GM23338 (cell line): ENCODE measurements around the gene PCSK6. TPM values are rescaled to one million over a fixed set of nuclear protein-coding genes. Genes with fewer than 3 reads are reported as not detected.

Experiments
- ATAC-seq: fragments of 200-7000 bp; cut with Tn5 transposase; 3 replicates; pipeline ENCODE4 v1.9.1; 2020
- DNase-seq: peaks from one replicate; pipeline ENCODE4 v3.0.0-alpha.2; 2015; ENCODE audit warnings: low spot score
- H2AFZ ChIP-seq: fragments of 200-600 bp; sonication (generic); 2 replicates; pipeline ENCODE4 v1.8.0; 2016; ENCODE audit warnings: antibody characterized with exemption, mild to moderate bottlenecking, moderate library complexity
- H3F3A ChIP-seq: fragments of 200-600 bp; sonication (generic); replicated peaks from 2 replicates; pipeline ENCODE4 v1.8.0; 2017; ENCODE audit warnings: antibody characterized with exemption, mixed run types, low read depth
- H3K27ac ChIP-seq: fragments of 200-600 bp; sonication (generic); 2 replicates; pipeline ENCODE4 v1.6.1; 2016; ENCODE audit warnings: low read depth
- H3K27me3 ChIP-seq: fragments of 200-600 bp; sonication (generic); 2 replicates; pipeline ENCODE4 v1.8.0; 2016; ENCODE audit warnings: mild to moderate bottlenecking, mixed run types, moderate library complexity; ENCODE audit not compliant: insufficient read depth
- H3K36me3 ChIP-seq: fragments of 200-600 bp; sonication (generic); 2 replicates; pipeline ENCODE4 v1.8.0; 2016; ENCODE audit warnings: mild to moderate bottlenecking; ENCODE audit not compliant: insufficient read depth
- H3K4me1 ChIP-seq: fragments of 200-600 bp; sonication (generic); 2 replicates; pipeline ENCODE4 v1.8.0; 2016; ENCODE audit warnings: mild to moderate bottlenecking, moderate library complexity; ENCODE audit not compliant: insufficient read depth
- H3K4me2 ChIP-seq: fragments of 200-600 bp; sonication (generic); 2 replicates; pipeline ENCODE4 v1.7.1; 2017; ENCODE audit warnings: mixed run types
- H3K4me3 ChIP-seq: fragments of 200-600 bp; sonication (generic); 2 replicates; pipeline ENCODE4 v1.6.1; 2016; ENCODE audit warnings: mixed run types
- H3K79me2 ChIP-seq: fragments of 200-600 bp; sonication (generic); replicated peaks from 2 replicates; pipeline ENCODE4 v1.8.0; 2017; ENCODE audit warnings: mild to moderate bottlenecking; ENCODE audit not compliant: insufficient read depth
- H3K9me2 ChIP-seq: fragments of 200-600 bp; sonication (generic); 2 replicates; pipeline ENCODE4 v1.8.0; 2017; ENCODE audit not compliant: insufficient read depth
- H4K20me1 ChIP-seq: fragments of 200-600 bp; sonication (generic); replicated peaks from 2 replicates; pipeline ENCODE4 v1.8.0; 2017; ENCODE audit warnings: mild to moderate bottlenecking; ENCODE audit not compliant: insufficient read depth
- H3K27ac Mint-ChIP-seq: 2 replicates; pipeline ENCODE4 v1.8.0; 2020; ENCODE audit warnings: inconsistent platforms, mild to moderate bottlenecking, moderate library complexity, mixed read lengths
- H3K27me3 Mint-ChIP-seq: 3 replicates; pipeline ENCODE4 v1.8.0; 2022; ENCODE audit warnings: low read depth, mild to moderate bottlenecking, moderate library complexity, mixed read lengths, inconsistent platforms; ENCODE audit not compliant: insufficient read depth, poor library complexity
- H3K36me3 Mint-ChIP-seq: 3 replicates; pipeline ENCODE4 v1.8.0; 2021; ENCODE audit warnings: low read depth, mild to moderate bottlenecking, inconsistent platforms, moderate library complexity, mixed read lengths
- H3K4me1 Mint-ChIP-seq: 3 replicates; pipeline ENCODE4 v1.8.0; 2020; ENCODE audit warnings: mild to moderate bottlenecking, inconsistent platforms, mixed read lengths
- H3K4me3 Mint-ChIP-seq: 3 replicates; pipeline ENCODE4 v1.8.0; 2021; ENCODE audit warnings: moderate library complexity, mild to moderate bottlenecking, inconsistent platforms, mixed read lengths
- H3K9me3 Mint-ChIP-seq: 3 replicates; pipeline ENCODE4 v1.8.0; 2020; ENCODE audit warnings: moderate library complexity, mild to moderate bottlenecking, inconsistent platforms, mixed read lengths
- EZH2 ChIP-seq: fragments of 200-600 bp; sonication (generic); IDR thresholded peaks from one replicate; pipeline ENCODE4 v1.8.0; 2017; ENCODE audit warnings: antibody characterized with exemption, mild to moderate bottlenecking, low read depth; ENCODE audit not compliant: unreplicated experiment
- EZH2phosphoT487 ChIP-seq: fragments of 200-600 bp; sonication (generic); IDR thresholded peaks from one replicate; pipeline ENCODE4 v1.8.1; 2018; ENCODE audit warnings: antibody characterized with exemption; ENCODE audit not compliant: unreplicated experiment
- JUNB ChIP-seq: IDR thresholded peaks from one replicate; pipeline ENCODE4 v1.6.1; 2016; ENCODE audit warnings: antibody characterized with exemption; ENCODE audit not compliant: unreplicated experiment
- STAT1 ChIP-seq: IDR thresholded peaks from one replicate; pipeline ENCODE4 v1.6.1; 2016; ENCODE audit warnings: antibody characterized with exemption; ENCODE audit not compliant: unreplicated experiment
- ZNF114 ChIP-seq: fragments of 250-450 bp; sonication (Bioruptor Pico); IDR thresholded peaks from 2 replicates; pipeline ENCODE4 v1.5.0; 2020; ENCODE audit warnings: mild to moderate bottlenecking, moderate library complexity
- ZNF331 ChIP-seq: fragments of 250-450 bp; sonication (Bioruptor Pico); IDR thresholded peaks from 2 replicates; pipeline ENCODE4 v1.5.0; 2020; ENCODE audit warnings: low read depth, mild to moderate bottlenecking, moderate library complexity
- polyA plus RNA-seq: library from polyadenylated mRNA; unstranded; fragments of >200 nt; fragmentation: Nextera tagmentation; extraction: Ambion mirVana; gene quantifications from 2 replicates; pipeline ENCODE4 v1.2.1, GENCODE V29; 2016
- total RNA-seq: library from RNA; depleted of rRNA; stranded (reverse); fragments of >200 nt; shearing (Covaris generic); gene quantifications from 2 replicates; pipeline ENCODE4 v1.2.3, GENCODE V29; 2014
- TF ChIP-seq, protein P1 (sequence below): IDR thresholded peaks from 2 replicates; pipeline ENCODE4 v1.6.1; 2016; ENCODE audit warnings: antibody characterized with exemption
- TF ChIP-seq, protein P2 (sequence below): IDR thresholded peaks from one replicate; pipeline ENCODE4 v1.6.1; 2018; ENCODE audit warnings: antibody characterized with exemption; ENCODE audit not compliant: unreplicated experiment
- TF ChIP-seq, protein P3 (sequence below), 2 experiments: fragments of 200-600 bp in 1 of 2; sonication (generic) in 1 of 2; conservative IDR thresholded peaks; 2 replicates each; pipeline versions ENCODE4 v1.5.1 to v1.6.1; 2016 to 2017; ENCODE audit warnings: antibody characterized with exemption in 2 of 2, low read depth in 2 of 2, mild to moderate bottlenecking in 2 of 2, moderate library complexity in 1 of 2
- TF ChIP-seq, protein P4 (sequence below): fragments of 250-450 bp; sonication (Bioruptor Pico); IDR thresholded peaks from 2 replicates; pipeline ENCODE4 v1.5.0; 2020; ENCODE audit warnings: mild to moderate bottlenecking, moderate library complexity

The PCSK6 gene
- total and polyA plus RNA-seq, 2 experiments from 2014 or later: 1.7 to 6.7 TPM

DNA sequence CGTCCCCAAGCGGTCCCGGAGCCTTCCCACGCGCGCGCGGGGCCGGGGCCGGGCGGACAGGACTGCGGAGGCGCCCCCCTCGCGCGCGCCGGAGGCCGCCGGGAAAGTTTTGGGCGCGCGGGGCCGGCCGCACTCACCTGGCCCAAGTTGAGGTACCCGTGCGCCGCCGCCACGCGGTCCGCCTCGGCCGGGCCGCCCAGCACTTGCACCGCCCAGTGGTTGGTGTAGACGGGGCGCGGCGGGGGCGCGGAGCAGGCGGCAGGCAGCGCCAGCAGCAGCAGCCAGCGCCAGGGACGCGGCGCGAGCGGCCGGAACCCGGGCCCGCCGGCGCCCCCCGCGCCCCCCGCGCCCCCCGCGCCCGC lies 289 bp downstream of the PCSK6 start:
- no peak overlapping the region for H3K27ac ChIP-seq
- ATAC-seq: peak; percentile 50

More for the DNA sequence above, 289 bp downstream of the PCSK6 start:
- peaks cover 4% of the 10 kb centered on the region; the same call in 2 of the 3 replicates for H3K36me3 Mint-ChIP-seq
- no peak overlapping the region for H3K27ac Mint-ChIP-seq
- DNase-seq: peak; percentile 78
- peaks cover 38% of the 10 kb centered on the region for H3K27me3 ChIP-seq
- H3K9me3 Mint-ChIP-seq: peaks cover 26% of the 10 kb centered on the region; the same call in 2 of the 3 replicates
- TF ChIP-seq EZH2: no peak
- TF ChIP-seq ZNF114 (CRISPR knock-in tag): no peak
- TF ChIP-seq JUNB: no peak
- TF ChIP-seq, protein P1, sequence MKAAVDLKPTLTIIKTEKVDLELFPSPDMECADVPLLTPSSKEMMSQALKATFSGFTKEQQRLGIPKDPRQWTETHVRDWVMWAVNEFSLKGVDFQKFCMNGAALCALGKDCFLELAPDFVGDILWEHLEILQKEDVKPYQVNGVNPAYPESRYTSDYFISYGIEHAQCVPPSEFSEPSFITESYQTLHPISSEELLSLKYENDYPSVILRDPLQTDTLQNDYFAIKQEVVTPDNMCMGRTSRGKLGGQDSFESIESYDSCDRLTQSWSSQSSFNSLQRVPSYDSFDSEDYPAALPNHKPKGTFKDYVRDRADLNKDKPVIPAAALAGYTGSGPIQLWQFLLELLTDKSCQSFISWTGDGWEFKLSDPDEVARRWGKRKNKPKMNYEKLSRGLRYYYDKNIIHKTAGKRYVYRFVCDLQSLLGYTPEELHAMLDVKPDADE: no peak
- TF ChIP-seq, protein P2, sequence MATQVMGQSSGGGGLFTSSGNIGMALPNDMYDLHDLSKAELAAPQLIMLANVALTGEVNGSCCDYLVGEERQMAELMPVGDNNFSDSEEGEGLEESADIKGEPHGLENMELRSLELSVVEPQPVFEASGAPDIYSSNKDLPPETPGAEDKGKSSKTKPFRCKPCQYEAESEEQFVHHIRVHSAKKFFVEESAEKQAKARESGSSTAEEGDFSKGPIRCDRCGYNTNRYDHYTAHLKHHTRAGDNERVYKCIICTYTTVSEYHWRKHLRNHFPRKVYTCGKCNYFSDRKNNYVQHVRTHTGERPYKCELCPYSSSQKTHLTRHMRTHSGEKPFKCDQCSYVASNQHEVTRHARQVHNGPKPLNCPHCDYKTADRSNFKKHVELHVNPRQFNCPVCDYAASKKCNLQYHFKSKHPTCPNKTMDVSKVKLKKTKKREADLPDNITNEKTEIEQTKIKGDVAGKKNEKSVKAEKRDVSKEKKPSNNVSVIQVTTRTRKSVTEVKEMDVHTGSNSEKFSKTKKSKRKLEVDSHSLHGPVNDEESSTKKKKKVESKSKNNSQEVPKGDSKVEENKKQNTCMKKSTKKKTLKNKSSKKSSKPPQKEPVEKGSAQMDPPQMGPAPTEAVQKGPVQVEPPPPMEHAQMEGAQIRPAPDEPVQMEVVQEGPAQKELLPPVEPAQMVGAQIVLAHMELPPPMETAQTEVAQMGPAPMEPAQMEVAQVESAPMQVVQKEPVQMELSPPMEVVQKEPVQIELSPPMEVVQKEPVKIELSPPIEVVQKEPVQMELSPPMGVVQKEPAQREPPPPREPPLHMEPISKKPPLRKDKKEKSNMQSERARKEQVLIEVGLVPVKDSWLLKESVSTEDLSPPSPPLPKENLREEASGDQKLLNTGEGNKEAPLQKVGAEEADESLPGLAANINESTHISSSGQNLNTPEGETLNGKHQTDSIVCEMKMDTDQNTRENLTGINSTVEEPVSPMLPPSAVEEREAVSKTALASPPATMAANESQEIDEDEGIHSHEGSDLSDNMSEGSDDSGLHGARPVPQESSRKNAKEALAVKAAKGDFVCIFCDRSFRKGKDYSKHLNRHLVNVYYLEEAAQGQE: no peak
- TF ChIP-seq, protein P3, sequence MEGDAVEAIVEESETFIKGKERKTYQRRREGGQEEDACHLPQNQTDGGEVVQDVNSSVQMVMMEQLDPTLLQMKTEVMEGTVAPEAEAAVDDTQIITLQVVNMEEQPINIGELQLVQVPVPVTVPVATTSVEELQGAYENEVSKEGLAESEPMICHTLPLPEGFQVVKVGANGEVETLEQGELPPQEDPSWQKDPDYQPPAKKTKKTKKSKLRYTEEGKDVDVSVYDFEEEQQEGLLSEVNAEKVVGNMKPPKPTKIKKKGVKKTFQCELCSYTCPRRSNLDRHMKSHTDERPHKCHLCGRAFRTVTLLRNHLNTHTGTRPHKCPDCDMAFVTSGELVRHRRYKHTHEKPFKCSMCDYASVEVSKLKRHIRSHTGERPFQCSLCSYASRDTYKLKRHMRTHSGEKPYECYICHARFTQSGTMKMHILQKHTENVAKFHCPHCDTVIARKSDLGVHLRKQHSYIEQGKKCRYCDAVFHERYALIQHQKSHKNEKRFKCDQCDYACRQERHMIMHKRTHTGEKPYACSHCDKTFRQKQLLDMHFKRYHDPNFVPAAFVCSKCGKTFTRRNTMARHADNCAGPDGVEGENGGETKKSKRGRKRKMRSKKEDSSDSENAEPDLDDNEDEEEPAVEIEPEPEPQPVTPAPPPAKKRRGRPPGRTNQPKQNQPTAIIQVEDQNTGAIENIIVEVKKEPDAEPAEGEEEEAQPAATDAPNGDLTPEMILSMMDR (conservative IDR thresholded peaks at IDR 0.05; ENCODE audit: low read depth in 2 of 2): no peak; a peak in 1 of 4 replicates
- TF ChIP-seq, protein P4, sequence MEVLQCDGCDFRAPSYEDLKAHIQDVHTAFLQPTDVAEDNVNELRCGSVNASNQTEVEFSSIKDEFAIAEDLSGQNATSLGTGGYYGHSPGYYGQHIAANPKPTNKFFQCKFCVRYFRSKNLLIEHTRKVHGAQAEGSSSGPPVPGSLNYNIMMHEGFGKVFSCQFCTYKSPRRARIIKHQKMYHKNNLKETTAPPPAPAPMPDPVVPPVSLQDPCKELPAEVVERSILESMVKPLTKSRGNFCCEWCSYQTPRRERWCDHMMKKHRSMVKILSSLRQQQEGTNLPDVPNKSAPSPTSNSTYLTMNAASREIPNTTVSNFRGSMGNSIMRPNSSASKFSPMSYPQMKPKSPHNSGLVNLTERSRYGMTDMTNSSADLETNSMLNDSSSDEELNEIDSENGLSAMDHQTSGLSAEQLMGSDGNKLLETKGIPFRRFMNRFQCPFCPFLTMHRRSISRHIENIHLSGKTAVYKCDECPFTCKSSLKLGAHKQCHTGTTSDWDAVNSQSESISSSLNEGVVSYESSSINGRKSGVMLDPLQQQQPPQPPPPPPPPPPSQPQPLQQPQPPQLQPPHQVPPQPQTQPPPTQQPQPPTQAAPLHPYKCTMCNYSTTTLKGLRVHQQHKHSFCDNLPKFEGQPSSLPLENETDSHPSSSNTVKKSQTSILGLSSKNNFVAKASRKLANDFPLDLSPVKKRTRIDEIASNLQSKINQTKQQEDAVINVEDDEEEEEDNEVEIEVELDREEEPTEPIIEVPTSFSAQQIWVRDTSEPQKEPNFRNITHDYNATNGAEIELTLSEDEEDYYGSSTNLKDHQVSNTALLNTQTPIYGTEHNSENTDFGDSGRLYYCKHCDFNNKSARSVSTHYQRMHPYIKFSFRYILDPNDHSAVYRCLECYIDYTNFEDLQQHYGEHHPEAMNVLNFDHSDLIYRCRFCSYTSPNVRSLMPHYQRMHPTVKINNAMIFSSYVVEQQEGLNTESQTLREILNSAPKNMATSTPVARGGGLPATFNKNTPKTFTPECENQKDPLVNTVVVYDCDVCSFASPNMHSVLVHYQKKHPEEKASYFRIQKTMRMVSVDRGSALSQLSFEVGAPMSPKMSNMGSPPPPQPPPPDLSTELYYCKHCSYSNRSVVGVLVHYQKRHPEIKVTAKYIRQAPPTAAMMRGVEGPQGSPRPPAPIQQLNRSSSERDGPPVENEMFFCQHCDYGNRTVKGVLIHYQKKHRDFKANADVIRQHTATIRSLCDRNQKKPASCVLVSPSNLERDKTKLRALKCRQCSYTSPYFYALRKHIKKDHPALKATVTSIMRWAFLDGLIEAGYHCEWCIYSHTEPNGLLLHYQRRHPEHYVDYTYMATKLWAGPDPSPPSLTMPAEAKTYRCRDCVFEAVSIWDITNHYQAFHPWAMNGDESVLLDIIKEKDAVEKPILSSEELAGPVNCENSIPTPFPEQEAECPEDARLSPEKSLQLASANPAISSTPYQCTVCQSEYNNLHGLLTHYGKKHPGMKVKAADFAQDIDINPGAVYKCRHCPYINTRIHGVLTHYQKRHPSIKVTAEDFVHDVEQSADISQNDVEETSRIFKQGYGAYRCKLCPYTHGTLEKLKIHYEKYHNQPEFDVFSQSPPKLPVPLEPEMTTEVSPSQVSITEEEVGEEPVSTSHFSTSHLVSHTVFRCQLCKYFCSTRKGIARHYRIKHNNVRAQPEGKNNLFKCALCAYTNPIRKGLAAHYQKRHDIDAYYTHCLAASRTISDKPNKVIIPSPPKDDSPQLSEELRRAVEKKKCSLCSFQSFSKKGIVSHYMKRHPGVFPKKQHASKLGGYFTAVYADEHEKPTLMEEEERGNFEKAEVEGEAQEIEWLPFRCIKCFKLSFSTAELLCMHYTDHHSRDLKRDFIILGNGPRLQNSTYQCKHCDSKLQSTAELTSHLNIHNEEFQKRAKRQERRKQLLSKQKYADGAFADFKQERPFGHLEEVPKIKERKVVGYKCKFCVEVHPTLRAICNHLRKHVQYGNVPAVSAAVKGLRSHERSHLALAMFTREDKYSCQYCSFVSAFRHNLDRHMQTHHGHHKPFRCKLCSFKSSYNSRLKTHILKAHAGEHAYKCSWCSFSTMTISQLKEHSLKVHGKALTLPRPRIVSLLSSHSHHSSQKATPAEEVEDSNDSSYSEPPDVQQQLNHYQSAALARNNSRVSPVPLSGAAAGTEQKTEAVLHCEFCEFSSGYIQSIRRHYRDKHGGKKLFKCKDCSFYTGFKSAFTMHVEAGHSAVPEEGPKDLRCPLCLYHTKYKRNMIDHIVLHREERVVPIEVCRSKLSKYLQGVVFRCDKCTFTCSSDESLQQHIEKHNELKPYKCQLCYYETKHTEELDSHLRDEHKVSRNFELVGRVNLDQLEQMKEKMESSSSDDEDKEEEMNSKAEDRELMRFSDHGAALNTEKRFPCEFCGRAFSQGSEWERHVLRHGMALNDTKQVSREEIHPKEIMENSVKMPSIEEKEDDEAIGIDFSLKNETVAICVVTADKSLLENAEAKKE (CRISPR knock-in tag): no peak
- TF ChIP-seq ZNF331 (CRISPR knock-in tag): no peak
- no peak for TF ChIP-seq STAT1
- no peak for TF ChIP-seq EZH2phosphoT487
- H3K4me3 ChIP-seq: no peak overlapping the region
- H3K4me2 ChIP-seq: no peak overlapping the region
- H3K4me3 Mint-ChIP-seq: no peak overlapping the region
- H3K79me2 ChIP-seq: no peaks in the 10 kb centered on the region
- no peaks in the 10 kb centered on the region; the same call in none of the 2 replicates for H4K20me1 ChIP-seq
- H3K4me1 ChIP-seq: peaks cover 3% of the 10 kb centered on the region; the same call in 1 of the 2 replicates
- no peak overlapping the region for H2AFZ ChIP-seq
- H3K4me1 Mint-ChIP-seq: peaks cover 7% of the 10 kb centered on the region; the same call in 2 of the 3 replicates
- peaks cover 7% of the 10 kb centered on the region; the same call in 1 of the 2 replicates for H3K9me2 ChIP-seq
- no peaks in the 10 kb centered on the region for H3K36me3 ChIP-seq
- H3F3A ChIP-seq: no peaks in the 10 kb centered on the region
- H3K27me3 Mint-ChIP-seq: peaks cover 33% of the 10 kb centered on the region
